Right kidney (tissue), 9 donors: ENCODE results near the gene NTSR1.
A peak's percentile ranks its signal among the peaks of the same experiment; 100 is the strongest.

Source experiments
- DNase-seq: peaks from one replicate; pipeline ENCODE4 v3.0.0-alpha.2; 2016
- long read RNA-seq, 8 donors: transcript quantifications; one replicate each; lab custom pipeline, GENCODE V29; 2026

The NTSR1 gene
- long read RNA-seq, donor 1 = 0 reads
- long read RNA-seq, donor 2 = 0 reads
- long read RNA-seq, donor 3 = 0 reads
- long read RNA-seq, donor 4, full-length matches to known transcripts = 2 of 2 reads
- long read RNA-seq, donor 4, partial matches to known transcripts = 0 of 2 reads
- long read RNA-seq, donor 4, other reads (novel, unspliced or antisense) = 0 of 2 reads
- long read RNA-seq, donor 5 = 0 reads
- long read RNA-seq, donor 6 = 0 reads
- long read RNA-seq, donor 7, full-length matches to known transcripts = 1 of 1 reads
- long read RNA-seq, donor 7, partial matches to known transcripts = 0 of 1 reads
- long read RNA-seq, donor 7, other reads (novel, unspliced or antisense) = 0 of 1 reads
- long read RNA-seq, donor 8, full-length matches to known transcripts = 1 of 1 reads
- long read RNA-seq, donor 8, partial matches to known transcripts = 0 of 1 reads
- long read RNA-seq, donor 8, other reads (novel, unspliced or antisense) = 0 of 1 reads

GRCh38 chr20:62708591-62709536, at the start of gene NTSR1:
TSS of gene NTSR1 (plus strand) at chr20:62708836. CDS start at chr20:62709208, 372 bp downstream.
- DNase-seq = peak; percentile 76

- no peak for DNase-seq
These were observed 49.0 kb upstream of the NTSR1 start for GRCh38 chr20:62659488-62660239.

- no peak for DNase-seq
These were observed 48.4 kb upstream of the NTSR1 start for GRCh38 chr20:62660240-62660615.

- DNase-seq = no peak
These were observed 47.9 kb upstream of the NTSR1 start for GRCh38 chr20:62660768-62661167.

DNA sequence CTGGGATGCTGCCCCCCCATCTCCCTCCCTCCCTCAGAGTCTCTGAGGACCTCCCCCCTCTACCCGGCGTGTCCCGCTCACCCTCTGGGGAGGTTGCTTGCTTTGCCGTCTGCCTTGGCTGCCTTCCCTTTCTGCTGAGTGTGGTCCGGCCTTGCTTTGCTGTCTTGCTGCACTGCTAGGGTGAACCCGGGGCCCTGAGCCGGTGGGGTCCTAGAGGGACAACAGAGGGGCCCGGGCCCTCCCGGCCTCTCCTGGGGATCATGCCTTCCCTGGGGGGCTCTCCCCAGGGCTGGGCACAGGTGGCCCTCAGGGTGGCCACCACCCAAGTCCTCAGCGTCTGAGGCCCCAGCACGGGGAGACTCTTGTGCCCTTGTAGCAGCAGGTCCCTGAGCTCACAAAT, 47.0 kb upstream of the NTSR1 start:
- DNase-seq = no peak

DNA sequence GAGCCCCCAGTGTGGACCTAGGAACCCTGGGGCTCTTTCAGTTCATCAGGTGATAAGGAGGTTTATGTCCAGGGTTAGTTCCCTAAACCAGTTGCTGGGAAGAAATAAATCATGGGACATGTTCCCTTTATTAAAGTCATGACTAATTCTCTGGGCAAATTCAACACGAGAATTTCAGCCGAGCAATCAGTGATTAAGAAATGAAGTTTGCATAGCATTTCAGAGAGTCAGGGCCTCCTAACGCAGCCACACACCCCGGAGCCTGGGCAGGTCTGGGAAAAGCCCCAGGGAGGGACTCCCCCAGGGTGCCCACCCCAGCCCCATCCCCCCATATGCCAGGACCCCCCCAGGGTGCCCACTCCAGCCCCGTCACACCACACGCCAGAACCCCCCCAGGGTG, 46.2 kb upstream of the NTSR1 start:
- DNase-seq = no peak

GRCh38 chr20:62663145-62664018, 45.3 kb upstream of the NTSR1 start:
- DNase-seq = no peak

DNA sequence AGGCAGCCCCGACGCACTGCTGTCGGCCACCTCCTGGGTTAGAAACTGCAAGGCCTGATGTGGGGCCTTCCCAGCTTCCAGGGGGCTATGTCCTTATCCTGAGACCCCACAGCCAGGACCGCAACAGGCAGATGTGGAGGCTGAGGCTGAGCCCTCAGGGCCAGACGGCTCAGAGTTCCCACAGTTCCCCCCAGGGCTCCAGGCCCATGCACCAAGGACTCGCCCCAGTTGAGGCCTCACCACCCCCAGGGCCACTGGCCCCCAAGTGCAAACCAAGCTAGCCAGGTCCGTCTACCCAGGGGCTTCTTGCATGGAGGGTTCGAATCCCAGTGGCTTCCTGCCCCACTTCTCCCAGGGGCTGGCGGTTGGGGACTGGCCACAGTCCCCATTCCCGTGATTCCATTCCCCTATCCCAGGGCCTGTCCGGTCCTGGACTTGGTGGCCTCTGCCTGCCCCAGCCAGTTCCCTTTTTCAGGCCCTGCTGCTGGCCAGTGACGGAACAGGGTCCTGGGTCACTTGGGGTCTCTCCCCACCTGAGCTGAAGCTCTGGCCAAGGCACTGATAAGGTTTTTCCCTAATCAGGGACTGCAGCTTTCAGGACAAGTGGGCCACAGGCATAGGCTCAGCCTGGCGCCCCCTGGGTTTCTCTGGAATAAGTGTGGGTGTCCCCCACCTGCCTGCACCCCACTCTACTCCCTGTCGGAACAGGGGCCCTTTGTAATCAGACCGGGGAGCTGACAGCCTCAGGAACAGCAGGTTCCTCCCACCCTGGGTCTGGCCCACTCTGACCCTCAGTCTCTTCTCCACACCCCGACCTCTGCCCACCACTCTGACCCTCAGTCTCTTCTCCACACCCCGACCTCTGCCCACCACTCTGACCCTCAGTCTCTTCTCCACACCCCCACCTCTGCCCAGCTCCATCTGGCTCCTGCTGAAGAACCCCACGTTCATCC, 44.3 kb upstream of the NTSR1 start:
- no peak for DNase-seq

- no peak for DNase-seq
These were observed 43.4 kb upstream of the NTSR1 start for GRCh38 chr20:62665153-62665754.

GRCh38 chr20:62665826-62666735, 42.6 kb upstream of the NTSR1 start:
- DNase-seq = no peak

- DNase-seq = no peak
These were observed 41.7 kb upstream of the NTSR1 start for GRCh38 chr20:62666736-62667529.

GRCh38 chr20:62667530-62668440, 40.9 kb upstream of the NTSR1 start:
- no peak for DNase-seq

DNA sequence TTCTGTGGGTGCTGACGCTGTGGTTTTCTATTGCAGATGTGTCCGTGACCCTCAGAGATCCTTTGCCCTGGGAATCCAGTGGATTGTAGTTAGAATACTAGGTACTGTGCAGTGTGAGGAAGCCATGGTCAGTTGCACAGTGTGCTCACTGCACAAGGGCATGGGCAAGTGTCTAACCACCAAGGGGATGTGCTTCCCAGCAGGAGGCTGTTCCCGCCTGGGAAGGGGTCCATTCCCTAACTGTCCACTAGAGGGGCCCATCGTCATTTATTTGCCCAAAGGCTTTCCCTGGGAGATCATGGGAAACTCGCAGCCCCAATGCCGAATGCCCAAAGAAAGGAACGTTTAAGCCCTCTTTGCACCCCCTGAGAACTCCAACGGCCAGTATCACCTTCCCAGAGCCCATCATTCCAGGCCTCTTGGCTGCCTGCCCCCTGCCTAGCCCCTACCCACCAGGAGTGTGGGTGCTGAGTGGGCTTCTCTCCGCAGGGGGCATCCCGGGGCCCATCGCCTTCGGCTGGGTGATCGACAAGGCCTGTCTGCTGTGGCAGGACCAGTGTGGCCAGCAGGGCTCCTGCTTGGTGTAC, 40.1 kb upstream of the NTSR1 start:
- no peak for DNase-seq

DNA sequence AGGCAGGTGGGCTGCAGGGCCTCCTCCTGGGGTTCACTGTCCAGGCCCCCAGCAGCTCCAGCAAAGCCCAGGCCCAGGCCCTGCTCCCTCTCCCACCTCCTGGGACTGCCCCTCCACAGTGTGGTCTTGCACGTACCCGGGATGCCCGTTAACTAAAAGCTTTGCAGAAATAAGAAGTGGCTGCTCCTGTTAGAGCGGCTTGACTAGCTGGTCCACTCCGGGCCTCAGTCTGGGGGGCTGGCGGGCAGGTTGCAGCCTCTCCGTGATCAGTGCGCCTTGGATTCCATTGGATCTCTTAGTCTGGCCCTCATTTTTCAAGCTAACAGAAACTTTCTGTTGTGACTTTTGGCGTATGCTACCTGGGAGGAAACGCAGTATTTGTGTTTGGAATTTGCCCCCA, 39.4 kb upstream of the NTSR1 start:
- no peak for DNase-seq

GRCh38 chr20:62670156-62670555, 38.5 kb upstream of the NTSR1 start:
- DNase-seq = no peak

GRCh38 chr20:62670998-62671397, 37.6 kb upstream of the NTSR1 start:
- DNase-seq = no peak
